NB4 (cell line): Measurements from ENCODE around the gene YPEL1.
"Not testable (repeated sequence)": the region's sequence is repeated elsewhere in the genome, so short reads cannot be mapped to it uniquely, and the experiment has no call there.

Experiments used
- TF ChIP-seq, protein P1 (sequence below): IDR thresholded peaks from one replicate; pipeline ENCODE4 v1.5.1; 2012; ENCODE audit warnings: low read depth, low read length
- TF ChIP-seq, protein P2 (sequence below): IDR thresholded peaks from 2 replicates; pipeline ENCODE4 v1.6.1; 2011; ENCODE audit warnings: low read depth, low read length

GRCh38 chr22:21724496-21724895, 11.1 kb downstream of the YPEL1 start:
- TF ChIP-seq, protein P1, sequence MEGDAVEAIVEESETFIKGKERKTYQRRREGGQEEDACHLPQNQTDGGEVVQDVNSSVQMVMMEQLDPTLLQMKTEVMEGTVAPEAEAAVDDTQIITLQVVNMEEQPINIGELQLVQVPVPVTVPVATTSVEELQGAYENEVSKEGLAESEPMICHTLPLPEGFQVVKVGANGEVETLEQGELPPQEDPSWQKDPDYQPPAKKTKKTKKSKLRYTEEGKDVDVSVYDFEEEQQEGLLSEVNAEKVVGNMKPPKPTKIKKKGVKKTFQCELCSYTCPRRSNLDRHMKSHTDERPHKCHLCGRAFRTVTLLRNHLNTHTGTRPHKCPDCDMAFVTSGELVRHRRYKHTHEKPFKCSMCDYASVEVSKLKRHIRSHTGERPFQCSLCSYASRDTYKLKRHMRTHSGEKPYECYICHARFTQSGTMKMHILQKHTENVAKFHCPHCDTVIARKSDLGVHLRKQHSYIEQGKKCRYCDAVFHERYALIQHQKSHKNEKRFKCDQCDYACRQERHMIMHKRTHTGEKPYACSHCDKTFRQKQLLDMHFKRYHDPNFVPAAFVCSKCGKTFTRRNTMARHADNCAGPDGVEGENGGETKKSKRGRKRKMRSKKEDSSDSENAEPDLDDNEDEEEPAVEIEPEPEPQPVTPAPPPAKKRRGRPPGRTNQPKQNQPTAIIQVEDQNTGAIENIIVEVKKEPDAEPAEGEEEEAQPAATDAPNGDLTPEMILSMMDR: not testable (repeated sequence)
- TF ChIP-seq, protein P2, sequence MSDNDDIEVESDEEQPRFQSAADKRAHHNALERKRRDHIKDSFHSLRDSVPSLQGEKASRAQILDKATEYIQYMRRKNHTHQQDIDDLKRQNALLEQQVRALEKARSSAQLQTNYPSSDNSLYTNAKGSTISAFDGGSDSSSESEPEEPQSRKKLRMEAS: not testable (repeated sequence)
